CD4-positive, alpha-beta T cell treated with Interleukin-4 for 4 hours (primary cell): Measurements from ENCODE around the gene SLC38A4.

Source experiments
- DNase-seq: peaks from one replicate; pipeline ENCODE4 v3.0.0-alpha.2; 2020

SLC38A4 gene

GRCh38 chr12:46811185-46811584 lies 14.6 kb downstream of the SLC38A4 start:
- no peak for DNase-seq

- DNase-seq = no peak
These were observed 16.7 kb downstream of the SLC38A4 start for GRCh38 chr12:46808955-46809697.

GRCh38 chr12:46808317-46808716 lies 17.5 kb downstream of the SLC38A4 start:
- DNase-seq = no peak

DNA sequence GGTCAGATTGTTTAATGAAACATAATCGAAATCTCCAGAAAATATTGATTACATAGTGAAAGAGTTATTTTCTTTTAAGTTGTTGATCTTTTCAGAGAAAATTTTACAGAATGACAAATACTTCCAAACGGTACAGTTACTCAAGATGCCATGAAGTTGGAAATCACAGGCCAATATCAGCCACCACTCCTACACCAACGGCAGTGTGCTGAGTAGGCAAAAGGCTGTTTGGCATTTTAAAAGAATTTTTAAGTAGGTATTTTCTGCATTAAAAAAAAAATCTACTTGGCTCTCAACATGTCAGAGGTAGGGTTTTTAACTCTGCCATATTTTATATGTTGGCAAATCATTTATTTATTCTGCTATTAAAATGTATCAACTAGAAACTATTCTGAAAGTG lies 21.7 kb downstream of the SLC38A4 start:
- DNase-seq = no peak

- no peak for DNase-seq
These were observed 22.3 kb downstream of the SLC38A4 start for GRCh38 chr12:46803517-46803916.

- no peak for DNase-seq
These were observed 24.5 kb downstream of the SLC38A4 start for GRCh38 chr12:46801293-46801692.

DNA sequence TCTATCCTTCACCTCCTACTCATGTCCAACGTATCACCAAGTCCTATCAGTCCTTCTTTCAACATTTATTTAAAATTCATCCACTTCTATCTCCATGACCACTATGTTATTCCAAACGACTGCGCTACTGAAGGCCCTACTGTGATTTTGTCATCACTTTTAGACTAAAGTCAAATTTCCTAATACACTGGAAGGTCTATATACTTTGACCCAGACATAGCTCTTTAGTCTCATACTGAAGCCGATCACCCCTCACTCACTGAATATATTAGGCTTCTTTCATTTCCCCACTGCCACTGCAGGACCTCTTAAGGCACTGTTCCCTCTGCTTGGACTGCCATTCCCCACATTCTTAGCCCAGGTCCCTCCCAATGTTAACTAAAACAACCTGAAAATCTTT lies 25.6 kb downstream of the SLC38A4 start:
- no peak for DNase-seq

- DNase-seq = no peak
These were observed 27.1 kb downstream of the SLC38A4 start for GRCh38 chr12:46798648-46799047.

DNA sequence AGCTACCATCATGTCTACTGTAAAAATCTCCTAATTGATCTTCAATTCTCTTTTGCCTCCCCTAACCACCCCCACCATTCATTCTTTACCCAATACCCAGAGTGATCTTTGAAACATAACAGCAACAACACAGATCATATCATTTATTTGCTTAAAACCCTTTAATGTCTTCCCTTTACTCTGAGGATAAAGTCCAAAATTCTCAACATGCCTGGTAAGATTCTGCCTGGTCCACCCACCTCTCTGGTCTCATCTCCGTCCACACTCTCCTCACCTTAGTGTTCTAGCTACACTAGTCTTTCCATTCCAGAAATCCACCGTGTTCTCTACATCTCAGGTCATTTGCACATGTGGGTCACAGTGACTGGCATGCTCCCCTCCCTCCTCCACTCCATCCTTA lies 27.7 kb downstream of the SLC38A4 start:
- no peak for DNase-seq

- no peak for DNase-seq
These were observed 29.8 kb downstream of the SLC38A4 start for GRCh38 chr12:46795988-46796387.

- no peak for DNase-seq
These were observed 31.1 kb downstream of the SLC38A4 start for GRCh38 chr12:46794593-46795190.

DNA sequence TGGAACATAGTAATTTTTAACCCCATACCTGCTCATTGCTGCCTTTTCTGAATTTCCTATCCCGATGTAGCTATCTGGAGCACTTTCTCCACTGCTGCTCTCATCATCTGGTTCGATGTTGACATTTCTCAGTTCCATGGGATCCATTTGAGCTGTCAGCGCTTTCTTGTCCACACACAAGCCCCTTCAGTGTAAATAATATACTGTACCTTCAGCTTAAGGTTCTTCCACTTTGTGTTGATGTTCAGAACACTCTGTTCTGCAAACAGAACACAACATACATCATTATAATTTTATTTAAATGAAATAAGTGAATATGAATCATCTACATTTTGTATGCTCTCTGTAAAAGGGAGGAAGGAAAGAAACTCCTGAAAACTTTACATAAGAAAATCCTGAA lies 32.9 kb downstream of the SLC38A4 start:
- DNase-seq = no peak

- no peak for DNase-seq
These were observed 35.7 kb downstream of the SLC38A4 start for GRCh38 chr12:46790066-46790465.

DNA sequence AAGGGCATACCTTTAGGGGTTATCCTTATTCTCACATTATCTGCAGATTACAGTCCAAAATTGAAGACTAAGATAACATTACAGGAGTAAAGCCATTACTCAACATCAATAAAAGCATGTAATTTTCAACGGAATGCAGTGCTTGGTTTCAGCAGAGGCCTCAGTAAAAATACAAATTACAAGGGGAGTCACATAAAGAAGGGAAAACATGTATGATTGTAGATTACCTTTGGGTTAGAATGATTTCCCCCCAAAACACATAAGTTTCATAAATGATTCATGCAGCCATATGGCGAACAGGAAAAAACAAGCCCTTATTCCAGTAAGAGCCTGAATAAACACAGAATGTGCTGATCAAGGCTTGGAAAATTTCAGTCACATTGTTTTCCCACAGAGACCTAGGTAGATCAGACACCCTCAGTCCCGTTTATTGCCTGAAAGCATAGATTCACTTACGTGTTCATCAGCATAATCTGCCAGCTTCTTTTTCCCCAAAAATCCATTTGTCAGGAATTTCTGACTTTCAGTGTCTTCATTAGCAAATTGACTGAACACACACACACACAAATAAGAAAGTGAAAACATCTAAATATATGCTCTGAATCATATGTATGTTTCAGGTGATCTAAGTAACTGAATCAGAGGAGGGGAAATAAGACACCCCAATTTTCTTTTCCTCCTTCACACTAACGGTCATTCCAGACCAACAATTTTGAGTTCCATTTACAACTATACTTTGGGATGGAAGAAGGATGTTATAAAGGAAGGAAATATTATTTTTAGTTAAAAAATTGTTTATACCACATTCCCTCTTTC lies 37.5 kb downstream of the SLC38A4 start:
- no peak for DNase-seq

- DNase-seq = no peak
These were observed 38.2 kb downstream of the SLC38A4 start for GRCh38 chr12:46787496-46788055.

GRCh38 chr12:46786774-46787173 lies 39.0 kb downstream of the SLC38A4 start:
- no peak for DNase-seq

DNA sequence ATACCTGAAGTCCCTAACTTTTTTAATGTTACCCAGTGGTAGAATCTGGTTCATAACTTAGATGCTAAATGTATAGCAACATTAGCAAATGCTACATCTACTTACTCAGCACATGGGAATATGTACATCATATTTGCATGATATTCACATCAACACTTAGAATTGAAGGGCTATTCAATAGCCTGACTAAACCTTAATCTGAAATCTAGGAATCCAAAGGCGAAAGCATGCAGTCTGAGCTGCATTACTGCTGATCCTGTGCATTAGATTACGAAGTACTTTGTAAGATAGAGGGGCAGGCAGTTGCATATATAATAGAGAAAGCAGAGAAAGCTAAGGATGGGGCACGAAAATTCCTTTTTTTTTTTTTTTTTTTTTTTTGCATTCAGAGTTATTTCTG lies 40.4 kb downstream of the SLC38A4 start:
- no peak for DNase-seq

GRCh38 chr12:46783871-46784270 lies 41.9 kb downstream of the SLC38A4 start:
- DNase-seq = no peak

- DNase-seq = no peak
These were observed 45.9 kb downstream of the SLC38A4 start for GRCh38 chr12:46779879-46780278.

- no peak for DNase-seq
These were observed 46.7 kb downstream of the SLC38A4 start for GRCh38 chr12:46779063-46779462.

- DNase-seq = no peak
These were observed 47.4 kb downstream of the SLC38A4 start for GRCh38 chr12:46778415-46778814.

- no peak for DNase-seq
These were observed 48.2 kb downstream of the SLC38A4 start for GRCh38 chr12:46777587-46777986.

DNA sequence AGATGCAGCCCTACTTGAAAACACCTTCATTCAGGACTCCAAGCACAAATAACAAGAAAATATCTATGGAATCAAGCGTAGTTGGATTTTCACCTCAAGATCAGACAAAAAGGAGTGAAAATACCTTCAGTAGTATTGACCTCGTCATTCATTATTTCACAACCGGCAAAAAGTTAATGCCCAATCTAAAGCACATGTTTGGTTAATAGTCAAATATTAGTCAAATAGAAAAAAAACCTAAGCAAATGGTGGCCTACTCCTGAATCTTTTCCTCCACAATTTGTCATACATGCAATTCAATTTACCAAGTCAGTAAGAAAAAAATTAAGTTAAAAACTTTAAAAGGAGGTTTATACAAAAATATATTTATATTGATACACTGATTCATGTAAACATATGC lies 50.0 kb downstream of the SLC38A4 start:
- DNase-seq = no peak

GRCh38 chr12:46774322-46774633 lies 51.5 kb downstream of the SLC38A4 start:
- DNase-seq = no peak
